Renal cortex interstitium (tissue), 11 donors: ENCODE measurements around the gene BBS1. TPM values are rescaled to one million over a fixed set of nuclear protein-coding genes. Genes with fewer than 3 reads are reported as not detected.
A peak's percentile ranks its signal among the peaks of the same experiment; 100 is the strongest.
"Not testable (repeated sequence)": the region's sequence is repeated elsewhere in the genome, so short reads cannot be mapped to it uniquely, and the experiment has no call there.

ENCODE experiments used
- DNase-seq, 11 donors: peaks; one replicate each; pipeline ENCODE4 v3.0.0-alpha.2; 2013; ENCODE audit warnings: low read depth in 9 of 11, low spot score in 4 of 11; ENCODE audit errors: extremely low read depth in 1 of 11
- polyA plus RNA-seq, 3 donors: library from polyadenylated mRNA; unstranded; fragments of 120-200 nt; gene quantifications; one replicate each; pipeline ENCODE4 v1.2.1, GENCODE V29; 2013; ENCODE audit not compliant: insufficient read length in 3 of 3

BBS1 gene
- polyA plus RNA-seq, 3 donors, result 71.3 to 92.4 (median 71.7) TPM

DNA sequence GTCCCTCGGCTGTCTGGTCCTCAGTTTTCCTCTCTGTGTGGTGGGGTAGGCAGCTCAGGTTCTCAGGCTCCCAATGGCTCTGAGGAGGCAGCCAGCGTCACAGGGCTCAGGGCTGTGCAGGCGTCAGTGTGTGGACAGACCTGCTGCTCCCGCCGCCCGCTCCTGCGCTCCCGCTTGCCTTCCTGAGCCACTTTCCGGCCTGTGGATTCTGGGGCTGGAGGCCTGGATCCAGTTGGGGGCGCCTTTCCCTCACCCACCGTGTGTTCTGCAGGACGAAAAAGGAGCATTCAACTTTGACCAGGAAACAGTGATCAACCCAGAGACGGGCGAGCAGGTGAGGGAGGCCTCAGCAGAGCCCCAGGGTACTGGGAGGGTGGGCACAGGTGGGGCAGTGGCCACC, 15.5 kb upstream of the BBS1 start:
- no peak for DNase-seq

DNA sequence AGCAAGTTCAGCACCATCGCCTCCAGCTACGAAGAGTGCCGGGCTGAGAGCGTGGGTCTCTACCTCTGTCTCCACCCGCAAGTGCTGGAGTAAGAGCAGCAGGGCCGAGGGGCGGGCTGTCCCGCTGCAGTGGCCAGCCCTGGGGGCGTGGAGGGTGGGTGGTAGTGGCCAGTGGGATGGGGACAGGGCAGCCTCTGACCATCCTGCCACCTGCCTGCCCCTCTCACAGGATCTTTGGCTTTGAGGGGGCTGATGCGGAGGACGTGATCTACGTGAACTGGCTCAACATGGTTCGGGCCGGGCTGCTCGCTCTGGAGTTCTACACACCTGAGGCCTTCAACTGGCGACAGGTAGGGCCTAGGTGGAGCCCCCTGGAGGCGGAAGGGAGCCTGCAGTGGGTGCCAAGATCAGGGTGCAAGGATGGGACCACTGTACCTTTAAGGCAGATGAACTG, 15.0 kb upstream of the BBS1 start:
- no peak for DNase-seq

DNA sequence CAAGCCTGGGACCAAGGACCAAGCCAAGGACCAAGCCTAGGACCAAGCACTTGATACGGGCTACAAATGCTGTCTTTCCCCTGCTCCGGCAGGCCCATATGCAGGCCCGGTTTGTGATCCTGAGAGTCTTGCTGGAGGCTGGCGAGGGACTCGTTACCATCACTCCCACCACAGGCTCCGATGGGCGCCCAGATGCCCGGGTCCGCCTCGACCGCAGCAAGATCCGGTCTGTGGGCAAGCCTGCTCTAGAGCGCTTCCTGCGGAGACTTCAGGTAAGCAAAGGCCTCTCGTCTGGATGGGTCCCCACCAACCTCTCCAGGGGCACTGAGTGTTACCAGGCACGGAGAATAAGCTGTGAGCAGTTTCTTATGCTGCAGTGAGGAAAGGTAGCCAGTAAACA, 13.2 kb upstream of the BBS1 start:
- no peak for DNase-seq

DNA sequence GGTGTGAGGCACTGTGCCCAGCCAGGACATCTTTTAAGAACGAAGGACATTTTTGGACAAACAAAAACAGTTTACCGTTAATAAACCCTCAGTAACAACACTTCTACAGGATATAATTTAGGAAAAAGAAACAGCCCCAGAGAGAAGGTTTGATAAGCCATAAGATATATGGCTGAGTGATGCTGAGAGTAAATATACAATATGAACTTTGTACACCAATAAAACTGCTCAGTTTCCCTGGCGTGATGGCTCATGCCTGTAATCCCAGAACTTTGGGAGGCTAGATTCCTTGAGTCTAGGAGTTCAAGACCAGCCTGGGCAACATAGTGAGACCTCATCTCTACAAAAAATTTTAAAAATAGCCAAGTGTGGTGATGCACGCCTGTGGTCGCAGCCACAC, 11.9 kb upstream of the BBS1 start:
- DNase-seq, result no peak

DNA sequence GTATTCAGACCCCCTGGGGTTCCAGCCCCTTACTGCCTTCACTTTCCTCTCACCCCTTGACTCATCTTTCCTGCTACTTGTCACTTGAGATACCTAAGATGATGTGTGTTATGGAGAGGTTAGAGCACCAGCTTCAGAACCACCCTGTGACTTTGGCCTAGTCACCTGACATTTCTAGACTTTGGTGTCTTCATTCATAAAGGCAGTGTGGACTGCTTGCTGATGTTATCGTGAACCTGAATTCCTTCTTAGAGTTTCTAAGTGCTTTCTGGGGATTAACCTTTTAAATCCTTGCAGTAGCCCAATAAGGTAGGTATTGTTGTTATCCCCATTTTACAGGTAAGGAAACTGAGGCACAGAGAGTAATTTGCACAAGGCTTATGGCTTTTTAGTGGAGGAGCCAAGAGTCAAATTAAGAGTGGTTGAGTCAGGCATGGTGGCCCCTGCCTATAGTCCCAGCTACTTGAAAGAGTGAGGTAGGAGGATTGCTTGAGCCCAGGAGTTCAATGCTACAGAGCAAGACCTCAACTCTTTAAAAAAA, 5.1 kb upstream of the BBS1 start:
- DNase-seq, result no peak

DNA sequence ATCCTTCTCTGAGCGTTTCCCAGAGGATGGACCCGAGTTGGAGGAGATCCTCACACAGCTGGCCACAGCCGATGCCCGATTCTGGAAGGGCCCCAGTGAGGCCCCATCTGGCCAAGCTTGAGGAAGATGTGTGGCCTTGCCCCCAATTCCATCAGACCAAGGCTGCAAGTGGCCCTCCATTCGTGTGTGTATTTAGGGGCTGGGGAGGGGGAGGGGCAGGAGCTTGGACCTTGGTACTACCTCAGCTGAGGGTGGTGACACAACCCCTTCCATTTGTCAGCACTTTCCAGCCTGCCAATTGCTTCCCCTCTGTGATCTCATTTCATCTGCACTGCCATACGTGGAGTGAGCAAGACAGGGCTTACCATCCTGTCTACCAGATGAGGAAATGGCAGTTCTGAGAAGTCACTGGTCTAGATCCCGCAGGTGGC, 1.3 kb upstream of the BBS1 start:
- DNase-seq, result peak in 1 of 11 donors; percentile 7

DNA sequence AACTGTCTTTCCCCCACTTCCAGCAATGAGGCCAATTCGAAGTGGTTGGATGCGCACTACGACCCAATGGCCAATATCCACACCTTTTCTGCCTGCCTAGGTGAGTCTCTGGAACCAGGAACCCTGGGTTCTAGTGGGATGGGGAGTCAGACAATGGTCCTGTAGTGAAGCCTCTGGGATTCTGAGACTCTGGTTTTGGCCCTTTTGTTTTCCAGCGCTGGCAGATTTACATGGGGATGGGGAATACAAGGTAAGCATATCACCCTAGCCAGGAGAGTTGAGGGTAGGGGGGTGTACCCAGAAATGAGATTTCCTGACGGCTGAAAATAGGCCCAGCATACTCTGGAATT, 530 bp downstream of the BBS1 start:
- DNase-seq, result no peak

DNA sequence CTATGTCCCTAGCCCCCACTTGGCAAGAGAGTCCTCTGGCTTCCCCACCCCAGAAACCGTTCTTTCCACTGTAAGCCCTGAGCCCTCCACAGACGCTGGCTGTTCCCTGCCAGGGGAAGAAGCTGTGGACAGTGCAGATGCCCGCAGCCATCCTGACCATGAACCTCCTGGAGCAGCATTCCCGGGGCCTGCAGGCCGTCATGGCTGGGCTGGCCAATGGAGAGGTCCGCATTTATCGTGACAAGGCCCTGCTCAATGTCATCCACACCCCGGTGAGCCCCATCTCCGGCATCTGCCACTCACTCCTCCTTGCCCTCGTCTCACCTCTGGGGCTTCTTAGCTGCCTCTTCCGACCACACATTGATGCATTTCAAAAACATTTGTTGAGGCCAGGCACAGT, 13.2 kb downstream of the BBS1 start:
- DNase-seq, result no peak

DNA sequence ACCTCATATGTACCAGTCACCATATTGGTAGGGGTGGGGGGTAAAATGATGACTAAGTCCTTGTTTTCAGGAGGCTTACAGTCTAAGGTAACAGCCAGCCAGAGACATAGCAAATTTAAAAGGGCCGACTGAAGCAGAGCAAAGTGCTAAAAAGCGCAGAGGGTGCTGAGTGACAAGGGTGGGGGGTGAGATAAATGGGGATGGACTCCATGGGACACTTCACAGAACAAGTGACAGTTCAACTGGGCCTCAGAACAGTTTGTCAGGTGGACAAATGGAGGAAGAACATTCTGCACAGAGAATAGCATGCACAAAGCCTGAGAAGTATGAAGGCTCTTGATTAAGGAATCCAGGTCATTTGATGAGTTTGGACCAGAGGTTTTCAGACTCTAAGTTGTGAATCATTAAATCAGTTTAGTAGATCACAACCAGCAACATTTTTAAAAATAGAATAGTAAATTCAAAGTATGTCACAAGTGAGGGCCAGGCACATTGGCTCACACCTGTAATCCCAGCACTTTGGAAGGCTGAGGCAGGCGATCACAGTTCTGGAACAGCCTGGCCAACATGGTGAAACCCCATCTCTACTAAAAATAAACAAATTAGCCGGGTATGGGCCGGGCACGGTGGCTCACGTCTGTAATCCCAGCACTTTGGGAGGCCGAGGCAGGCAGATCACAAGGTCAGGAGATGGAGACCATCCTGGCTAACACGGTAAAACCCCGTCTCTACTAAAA, 14.0 kb downstream of the BBS1 start:
- DNase-seq, result no peak

DNA sequence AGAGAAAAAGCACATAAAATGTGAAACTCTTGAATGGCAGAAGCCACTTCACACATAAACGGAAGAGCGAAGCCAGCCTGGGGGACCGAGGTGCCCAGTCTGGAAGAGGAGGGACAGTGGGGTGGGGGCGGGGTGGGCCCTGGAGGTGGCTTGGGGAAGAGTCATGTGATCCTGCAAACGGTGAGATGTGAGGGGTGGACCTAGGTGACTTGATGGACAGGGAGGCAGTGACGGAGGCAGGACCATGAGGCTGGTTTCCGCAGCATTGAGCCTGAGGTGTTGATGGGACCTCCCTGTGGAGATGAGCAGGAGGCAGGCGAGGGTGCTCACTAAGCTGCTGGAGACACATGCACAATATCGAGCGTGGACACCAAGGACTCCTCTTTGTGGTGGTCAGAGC, 18.6 kb downstream of the BBS1 start:
- DNase-seq, result no peak

DNA sequence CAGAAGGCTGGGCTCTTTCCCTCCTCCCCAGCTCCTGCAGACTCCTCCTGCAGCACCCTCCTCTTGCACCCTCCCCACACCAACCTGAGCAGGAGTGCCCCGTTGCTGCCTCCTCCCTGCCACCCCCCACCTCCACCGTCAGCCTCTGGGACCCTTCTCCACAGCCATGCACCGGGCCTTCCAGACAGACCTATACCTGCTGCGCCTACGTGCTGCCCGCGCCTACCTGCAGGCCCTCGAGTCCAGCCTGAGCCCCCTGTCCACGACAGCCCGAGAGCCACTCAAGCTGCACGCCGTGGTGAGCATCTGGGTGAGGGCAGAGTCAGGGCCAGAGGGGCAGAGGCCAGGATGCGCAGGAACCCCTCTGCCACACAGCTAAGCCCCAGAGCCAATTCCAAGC, 19.2 kb downstream of the BBS1 start:
- no peak for DNase-seq

DNA sequence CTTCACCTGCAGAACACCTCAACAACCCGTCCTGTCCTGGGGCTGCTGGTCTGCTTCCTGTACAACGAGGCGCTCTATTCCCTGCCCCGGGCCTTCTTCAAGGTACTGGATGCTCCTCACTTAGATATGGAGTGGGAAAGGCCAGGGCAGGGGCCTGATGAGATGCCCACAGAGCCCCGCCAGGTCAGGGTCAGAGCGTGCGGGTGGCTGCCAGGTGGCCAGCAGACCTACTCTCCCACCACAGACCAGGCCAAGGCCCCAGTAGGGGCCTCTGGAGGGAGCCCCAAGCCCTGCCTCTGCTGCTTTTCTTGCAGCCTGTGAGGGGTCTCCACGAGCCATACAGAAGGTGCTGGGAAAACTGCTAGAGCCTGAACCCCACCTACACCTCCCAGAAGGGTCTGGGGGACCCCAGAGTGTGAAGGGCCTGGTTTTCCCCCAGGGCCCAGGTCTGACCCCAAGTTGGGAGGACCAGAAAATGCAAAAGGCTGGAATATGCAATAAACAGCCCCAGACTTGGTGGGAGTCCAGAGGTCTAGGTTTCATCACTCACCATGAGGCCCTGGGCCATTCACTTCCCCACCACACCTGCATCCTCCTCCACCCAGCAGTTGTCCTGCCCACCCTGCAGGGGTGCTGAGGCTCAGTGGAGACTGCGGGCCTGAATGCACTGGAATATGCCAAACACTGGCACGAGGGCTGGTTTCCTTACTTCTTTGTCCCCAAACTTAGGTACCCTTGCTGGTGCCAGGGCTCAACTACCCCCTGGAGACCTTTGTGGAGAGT, 20.7 kb downstream of the BBS1 start:
- DNase-seq, result no peak

DNA sequence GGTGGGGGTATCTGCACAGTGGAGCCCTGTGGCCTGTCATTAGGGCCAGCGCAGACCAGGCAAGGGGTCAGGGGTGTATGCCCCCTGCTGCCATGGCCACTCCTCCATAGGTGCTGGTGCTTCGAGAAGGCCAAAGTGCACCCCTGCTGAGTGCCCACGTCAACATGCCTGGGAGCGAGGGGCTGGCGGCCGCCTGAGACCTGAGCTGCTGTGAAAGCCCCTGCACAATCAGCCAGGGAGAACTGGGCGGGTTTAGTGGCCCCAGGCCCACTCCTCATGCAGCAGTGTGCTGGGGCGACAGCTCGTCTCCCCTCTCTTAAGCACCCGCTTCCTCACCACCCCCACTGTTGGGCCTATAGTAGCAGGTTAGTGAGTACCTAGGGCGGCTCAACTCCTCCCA, 21.4 kb downstream of the BBS1 start:
- no peak for DNase-seq

DNA sequence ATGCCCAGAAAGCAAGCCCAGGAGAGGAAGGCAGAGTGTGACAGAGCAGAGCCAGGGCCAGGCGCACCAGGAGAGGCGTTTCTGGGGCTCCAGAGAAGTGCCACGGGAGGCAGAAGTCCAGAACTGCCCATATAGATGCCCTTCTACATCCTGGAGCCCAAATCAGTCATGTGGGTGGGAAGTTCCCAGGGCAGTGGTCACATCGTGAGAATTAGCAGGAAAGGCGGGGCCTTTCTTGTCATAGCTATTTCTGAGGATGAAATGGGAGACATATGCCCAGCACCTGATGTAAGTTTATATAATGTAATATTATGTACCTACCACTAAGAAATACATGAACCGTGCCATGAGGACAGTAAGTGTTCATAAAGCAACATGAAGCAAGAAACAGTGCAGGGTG, 22.3 kb downstream of the BBS1 start:
- no peak for DNase-seq

DNA sequence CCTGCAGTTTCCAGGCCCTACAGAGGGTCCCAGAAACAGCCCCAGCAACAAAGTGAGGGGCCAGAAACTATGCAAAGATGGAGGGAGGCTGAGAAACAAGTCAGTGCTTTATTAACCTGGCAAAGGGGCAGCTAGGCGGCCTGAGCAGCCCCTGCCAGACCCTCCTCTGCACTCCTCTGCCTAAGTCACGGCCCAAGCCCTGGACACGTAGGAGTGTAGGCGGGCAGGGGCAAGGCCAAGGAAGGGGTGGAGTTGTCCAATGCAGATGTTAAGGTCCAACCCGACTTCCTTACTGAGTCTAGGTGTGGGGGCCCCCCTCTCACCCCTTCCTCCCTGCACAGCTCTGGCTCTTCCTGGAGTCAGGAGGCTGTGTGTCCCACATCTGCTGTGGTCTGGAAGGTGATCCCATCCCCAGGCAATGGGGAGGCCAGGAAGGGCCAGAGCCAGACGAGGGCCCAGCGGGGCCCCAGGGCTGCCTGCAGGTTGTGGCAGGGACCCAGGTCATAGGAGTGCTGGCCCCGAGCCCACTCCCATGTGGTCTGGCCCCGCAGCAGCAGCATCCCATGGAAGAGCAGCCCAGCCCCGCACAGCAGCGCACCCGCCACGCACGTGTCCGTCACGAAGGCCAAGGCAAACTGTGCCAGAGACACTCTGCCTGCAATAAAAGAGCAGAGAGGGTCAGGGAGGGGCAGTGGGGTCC, 28.9 kb downstream of the BBS1 start:
- no peak for DNase-seq

DNA sequence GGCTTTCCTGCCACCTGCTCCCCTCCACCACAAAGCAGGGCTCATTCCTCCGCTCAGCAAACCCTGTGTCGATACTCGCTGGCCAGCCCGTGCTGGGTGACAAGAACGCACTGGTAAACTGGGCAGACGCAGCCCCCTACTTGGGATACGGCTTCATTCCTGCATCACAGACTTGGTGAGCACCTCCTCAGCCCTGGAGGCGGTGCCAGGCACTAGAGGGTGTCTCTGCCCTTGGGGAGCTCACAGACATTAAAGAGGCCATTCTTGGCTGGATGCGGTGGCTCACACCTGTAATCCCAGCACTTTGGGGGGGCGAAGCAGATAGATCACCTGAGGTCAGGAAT, 29.4 kb downstream of the BBS1 start:
- no peak for DNase-seq

DNA sequence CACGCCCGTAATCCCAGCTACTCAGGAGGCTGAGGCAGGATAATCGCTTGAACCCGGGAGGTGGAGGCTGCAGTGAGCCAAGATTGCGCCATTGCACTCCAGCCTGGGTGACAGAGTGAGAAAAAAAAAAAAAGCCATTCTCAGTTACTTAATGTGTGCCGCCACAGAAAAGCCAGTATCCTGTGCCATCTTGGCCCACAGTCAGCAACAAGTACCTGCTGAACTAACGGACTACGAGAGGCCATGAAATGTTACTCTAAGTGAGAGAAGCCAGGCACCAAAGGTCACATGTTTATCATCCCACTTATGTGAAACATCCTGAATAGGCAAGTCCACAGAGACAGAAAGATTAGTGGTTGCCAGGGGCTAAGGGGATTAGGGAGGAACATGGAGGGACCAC, 30.2 kb downstream of the BBS1 start:
- not testable (repeated sequence) for DNase-seq

DNA sequence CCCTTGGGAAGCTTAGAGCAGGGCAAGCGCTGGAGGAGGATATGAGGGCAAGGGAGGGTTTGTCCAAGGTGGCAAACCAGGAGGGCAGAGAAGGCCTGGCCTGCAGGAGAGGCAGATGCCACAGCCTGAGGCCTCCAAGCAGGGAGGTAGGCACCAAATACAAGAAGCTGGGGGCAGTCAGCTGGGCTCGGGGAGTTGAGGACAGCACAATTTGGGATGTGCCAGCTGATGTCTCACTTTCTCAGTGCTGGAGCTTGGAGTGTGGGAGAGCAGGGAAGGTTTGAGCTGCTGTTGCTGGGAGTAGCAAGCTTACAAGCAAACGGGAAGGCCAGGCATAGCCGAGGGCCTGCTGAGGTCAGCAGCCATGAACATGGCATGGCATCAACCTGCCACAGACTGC, 31.5 kb downstream of the BBS1 start:
- DNase-seq, result no peak

DNA sequence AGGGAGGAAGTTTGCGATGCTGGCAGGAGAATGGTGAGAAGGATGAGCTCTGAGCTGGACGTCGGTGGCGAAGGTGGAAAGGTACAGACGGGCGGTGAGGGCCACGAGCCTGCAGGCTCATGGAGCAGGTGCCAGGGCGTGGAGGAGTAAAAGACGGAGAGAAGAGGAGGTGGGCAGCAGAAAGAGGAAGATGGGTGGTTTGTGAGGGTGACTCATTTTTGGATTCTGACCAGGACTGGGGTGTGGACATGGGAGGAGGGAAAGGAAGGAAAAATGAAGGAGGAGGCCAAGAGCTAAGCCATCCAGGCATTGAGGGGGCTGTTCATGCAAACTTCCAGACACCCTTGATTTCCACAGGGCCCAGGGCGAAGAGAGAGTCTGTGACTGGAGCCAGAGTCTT, 31.9 kb downstream of the BBS1 start:
- no peak for DNase-seq
